Measurements from ENCODE around the gene FAM114A1.

DNA sequence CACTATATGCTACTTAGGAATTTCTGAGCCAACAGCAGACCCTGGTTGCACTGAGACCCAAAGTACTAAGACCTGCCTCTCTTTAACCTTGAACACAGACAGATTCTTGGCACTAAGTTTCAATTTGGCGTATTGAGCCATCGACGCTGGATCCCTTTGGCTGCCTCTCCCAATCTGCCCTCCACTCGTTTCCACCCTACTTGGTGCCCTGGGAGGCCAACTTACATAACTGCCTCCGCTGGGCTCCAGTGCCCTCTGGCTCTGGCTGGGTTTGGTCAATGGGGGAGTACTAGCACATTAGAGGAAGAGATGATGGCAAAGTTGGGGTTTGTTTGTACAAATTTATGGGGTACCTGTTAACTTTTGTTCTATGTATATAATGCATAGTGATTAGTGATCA lies 101.1 kb downstream of the FAM114A1 start:
- TF ChIP-seq POLR2A (IDR thresholded peaks at IDR 0.05) (no peak), EP300 (IDR thresholded peaks at IDR 0.05) (no peak), POLR2AphosphoS5 (IDR thresholded peaks at IDR 0.05) (no peak)
- TF ChIP-seq, protein P1, sequence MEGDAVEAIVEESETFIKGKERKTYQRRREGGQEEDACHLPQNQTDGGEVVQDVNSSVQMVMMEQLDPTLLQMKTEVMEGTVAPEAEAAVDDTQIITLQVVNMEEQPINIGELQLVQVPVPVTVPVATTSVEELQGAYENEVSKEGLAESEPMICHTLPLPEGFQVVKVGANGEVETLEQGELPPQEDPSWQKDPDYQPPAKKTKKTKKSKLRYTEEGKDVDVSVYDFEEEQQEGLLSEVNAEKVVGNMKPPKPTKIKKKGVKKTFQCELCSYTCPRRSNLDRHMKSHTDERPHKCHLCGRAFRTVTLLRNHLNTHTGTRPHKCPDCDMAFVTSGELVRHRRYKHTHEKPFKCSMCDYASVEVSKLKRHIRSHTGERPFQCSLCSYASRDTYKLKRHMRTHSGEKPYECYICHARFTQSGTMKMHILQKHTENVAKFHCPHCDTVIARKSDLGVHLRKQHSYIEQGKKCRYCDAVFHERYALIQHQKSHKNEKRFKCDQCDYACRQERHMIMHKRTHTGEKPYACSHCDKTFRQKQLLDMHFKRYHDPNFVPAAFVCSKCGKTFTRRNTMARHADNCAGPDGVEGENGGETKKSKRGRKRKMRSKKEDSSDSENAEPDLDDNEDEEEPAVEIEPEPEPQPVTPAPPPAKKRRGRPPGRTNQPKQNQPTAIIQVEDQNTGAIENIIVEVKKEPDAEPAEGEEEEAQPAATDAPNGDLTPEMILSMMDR (IDR thresholded peaks at IDR 0.05): no peak
